ENCODE data around the gene GDA. TPM values are rescaled to one million over a fixed set of nuclear protein-coding genes. Genes with fewer than 3 reads are reported as not detected.

GDA gene
- total RNA-seq, 4 donors from 2014 or later: 0.46 to 2.0 (median 1.3) TPM; not detected in 1

- DNase-seq (ENCODE audit: low spot score in 2 of 2): no peak
- WGBS, 2 donors: 78 to 94% methylated on average over 4 of the region's 4 CpGs
- H3K4me3 ChIP-seq (ENCODE audit: low read depth, poor library complexity, severe bottlenecking): no peak overlapping the region
- no peak for TF ChIP-seq POLR2A (IDR thresholded peaks at IDR 0.05)
- no peak for TF ChIP-seq CTCF (IDR thresholded peaks at IDR 0.05)
- intact Hi-C loops (cut with DNase I; ENCODE audit: low total_unique reads): no loop called here
Observed at GRCh38 chr9:72173080-72173479, 23.8 kb downstream of the GDA start.

- H3K4me3 ChIP-seq (ENCODE audit: low read depth, poor library complexity, severe bottlenecking): no peak overlapping the region
- 23 to 40% methylated on average over 2 of the region's 2 CpGs for WGBS, 2 donors
- no peak for DNase-seq (ENCODE audit: low spot score in 2 of 2)
- TF ChIP-seq POLR2A (IDR thresholded peaks at IDR 0.05) (no peak), CTCF (IDR thresholded peaks at IDR 0.05) (no peak)
- intact Hi-C loops (cut with DNase I; ENCODE audit: low total_unique reads): no loop called here
Observed at GRCh38 chr9:72185561-72185960, 36.3 kb downstream of the GDA start.

- DNase-seq (ENCODE audit: low spot score in 2 of 2): no peak
- H3K4me3 ChIP-seq (ENCODE audit: low read depth, poor library complexity, severe bottlenecking): no peak overlapping the region
- intact Hi-C loops (cut with DNase I; ENCODE audit: low total_unique reads): no loop called here
- WGBS, 2 donors: 59 to 64% methylated on average over 3 of the region's 3 CpGs
- no peak for TF ChIP-seq CTCF (IDR thresholded peaks at IDR 0.05)
Observed at GRCh38 chr9:72187121-72187695, 38.0 kb downstream of the GDA start.

- intact Hi-C loops (cut with DNase I; ENCODE audit: low total_unique reads): no loop called here
- no peak for DNase-seq (ENCODE audit: low spot score in 2 of 2)
- no peak overlapping the region for H3K4me3 ChIP-seq (ENCODE audit: low read depth, poor library complexity, severe bottlenecking)
- WGBS, 2 donors: 57 to 81% methylated on average over 1 of the region's 1 CpG
- TF ChIP-seq POLR2A (IDR thresholded peaks at IDR 0.05) (no peak), CTCF (IDR thresholded peaks at IDR 0.05) (no peak)
Observed at GRCh38 chr9:72188232-72188631, 39.0 kb downstream of the GDA start.

- no peak for TF ChIP-seq POLR2A (IDR thresholded peaks at IDR 0.05)
- TF ChIP-seq CTCF (IDR thresholded peaks at IDR 0.05): no peak
- H3K4me3 ChIP-seq (ENCODE audit: low read depth, poor library complexity, severe bottlenecking): no peak overlapping the region
- WGBS, 2 donors: 52 to 65% methylated on average over 5 of the region's 5 CpGs
- intact Hi-C loops (cut with DNase I; ENCODE audit: low total_unique reads): no loop called here
- DNase-seq (ENCODE audit: low spot score in 2 of 2): no peak
Observed at GRCh38 chr9:72193478-72193881, 44.2 kb downstream of the GDA start.

- intact Hi-C loops (cut with DNase I; ENCODE audit: low total_unique reads): no loop called here
- 60 to 65% methylated on average over 3 of the region's 3 CpGs for WGBS, 2 donors
- no peak overlapping the region for H3K4me3 ChIP-seq (ENCODE audit: low read depth, poor library complexity, severe bottlenecking)
- TF ChIP-seq CTCF (IDR thresholded peaks at IDR 0.05) (no peak), POLR2A (IDR thresholded peaks at IDR 0.05) (no peak)
- DNase-seq (ENCODE audit: low spot score in 2 of 2): no peak
Observed at GRCh38 chr9:72199238-72199637, 50.0 kb downstream of the GDA start.

All from lower leg skin (tissue), 4 donors.